ACC112 (cell line): Measurements from ENCODE around the gene SUMO2.
A peak's percentile ranks its signal among the peaks of the same experiment; 100 is the strongest.
"Not testable (repeated sequence)": the region's sequence is repeated elsewhere in the genome, so short reads cannot be mapped to it uniquely, and the experiment has no call there.

Experiments
- H2AFZ ChIP-seq: fragments of 200-600 bp; sonication (generic); one replicate; pipeline ENCODE4 v1.6.0; 2017; ENCODE audit warnings: antibody characterized with exemption, low read length; ENCODE audit not compliant: unreplicated experiment
- H3K27ac ChIP-seq: fragments of 200-600 bp; sonication (generic); 2 replicates; pipeline ENCODE4 v1.5.1; 2014; ENCODE audit warnings: low read depth, mild to moderate bottlenecking, antibody characterized with exemption, low read length, moderate library complexity
- H3K27me3 ChIP-seq: fragments of 200-600 bp; sonication (generic); 2 replicates; pipeline ENCODE4 v1.6.1; 2014; ENCODE audit warnings: mild to moderate bottlenecking, antibody characterized with exemption, low read length, moderate library complexity, mixed read lengths; ENCODE audit not compliant: insufficient read depth
- H3K36me3 ChIP-seq: fragments of 200-600 bp; sonication (generic); 2 replicates; pipeline ENCODE4 v1.6.1; 2016; ENCODE audit warnings: mild to moderate bottlenecking, antibody characterized with exemption, low read length, moderate library complexity, mixed read lengths; ENCODE audit not compliant: insufficient read depth
- H3K4me1 ChIP-seq: fragments of 200-600 bp; sonication (generic); one replicate; pipeline ENCODE4 v1.6.1; 2016; ENCODE audit warnings: low read length, mixed read lengths; ENCODE audit not compliant: insufficient read depth, unreplicated experiment, control insufficient read depth
- H3K4me3 ChIP-seq: fragments of 200-600 bp; sonication (generic); 2 replicates; pipeline ENCODE4 v1.5.1; 2014; ENCODE audit warnings: mild to moderate bottlenecking, low read depth, low read length
- H3K79me2 ChIP-seq: fragments of 200-600 bp; sonication (generic); one replicate; pipeline ENCODE4 v1.6.0; 2016; ENCODE audit warnings: low read length; ENCODE audit not compliant: control insufficient read depth, unreplicated experiment, insufficient read depth

Gene SUMO2

DNA sequence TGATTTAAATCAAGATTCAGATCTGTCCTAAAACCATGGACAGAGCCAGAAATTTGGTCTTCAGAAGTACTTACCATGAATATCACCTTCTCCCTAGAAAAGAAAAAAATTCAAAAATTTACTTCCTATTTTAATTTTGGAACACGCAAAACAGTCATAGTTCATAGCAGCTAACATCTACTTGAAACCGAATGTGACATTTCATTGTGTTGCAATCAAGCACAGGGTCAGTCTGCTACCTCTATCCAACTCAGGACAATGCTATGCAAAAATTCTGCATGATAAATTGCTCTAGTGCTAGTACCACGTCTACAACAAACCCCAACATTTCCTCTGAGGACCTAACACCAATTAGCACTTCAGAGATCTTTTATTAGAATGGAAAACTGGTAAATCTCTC is 36.2 kb downstream of the SUMO2 start:
- Histone ChIP-seq H3K79me2 (peaks cover 29% of the 10 kb centered on the region), H3K27ac (no peak overlapping the region), H2AFZ (no peak overlapping the region), H3K27me3 (no peaks in the 10 kb centered on the region), H3K4me1 (peaks cover 3% of the 10 kb centered on the region), H3K4me3 (no peak overlapping the region), H3K36me3 (peaks cover 35% of the 10 kb centered on the region; the same call in 1 of the 2 replicates)

DNA sequence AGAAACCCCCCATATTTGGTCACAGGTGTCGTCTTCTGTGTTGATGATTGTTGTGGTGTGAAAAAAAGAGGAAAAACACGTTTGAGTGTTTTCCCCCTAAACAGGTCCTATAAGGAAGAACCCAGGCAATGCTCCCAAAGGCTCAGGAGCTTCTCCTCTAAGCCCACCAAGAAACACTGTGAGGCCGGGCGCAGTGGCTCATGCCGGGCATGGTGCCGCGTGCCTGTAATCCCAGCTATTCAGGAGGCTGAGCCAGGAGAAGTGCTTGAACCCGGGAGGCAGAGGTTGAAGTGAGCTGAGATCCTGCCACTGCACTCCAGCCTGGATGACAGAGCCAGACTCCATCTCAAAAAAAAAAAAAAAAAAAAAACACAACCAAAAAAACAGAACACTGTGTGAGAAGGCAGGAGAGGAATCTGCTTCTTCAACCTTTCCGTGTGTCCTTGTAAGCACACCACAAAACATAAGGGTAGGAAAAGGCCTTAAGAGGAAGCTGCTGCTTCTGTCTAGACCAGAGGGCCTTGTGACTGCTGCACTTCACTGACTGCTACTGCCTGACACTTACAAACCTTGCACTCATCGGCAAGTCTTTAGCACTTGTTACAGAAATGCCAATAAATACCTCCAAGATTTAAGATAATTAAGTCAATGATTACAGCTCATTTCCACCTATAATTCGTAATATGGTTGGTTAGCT is 37.8 kb downstream of the SUMO2 start:
- peaks cover 14% of the 10 kb centered on the region for H3K79me2 ChIP-seq
- H3K27ac ChIP-seq = no peak overlapping the region
- peaks cover 43% of the 10 kb centered on the region for H3K36me3 ChIP-seq

GRCh38 chr17:75142236-75142971 is 40.4 kb downstream of the SUMO2 start:
- Histone ChIP-seq H3K36me3 (peaks cover 36% of the 10 kb centered on the region), H3K27me3 (no peaks in the 10 kb centered on the region), H3K4me3 (no peak overlapping the region), H3K4me1 (peaks cover 3% of the 10 kb centered on the region), H2AFZ (no peak overlapping the region), H3K27ac (no peak overlapping the region), H3K79me2 (no peaks in the 10 kb centered on the region)

More for the DNA sequence above, 37.8 kb downstream of the SUMO2 start:
- Histone ChIP-seq H2AFZ (no peak overlapping the region), H3K4me1 (peaks cover 3% of the 10 kb centered on the region), H3K4me3 (no peak overlapping the region), H3K27me3 (no peaks in the 10 kb centered on the region)

DNA sequence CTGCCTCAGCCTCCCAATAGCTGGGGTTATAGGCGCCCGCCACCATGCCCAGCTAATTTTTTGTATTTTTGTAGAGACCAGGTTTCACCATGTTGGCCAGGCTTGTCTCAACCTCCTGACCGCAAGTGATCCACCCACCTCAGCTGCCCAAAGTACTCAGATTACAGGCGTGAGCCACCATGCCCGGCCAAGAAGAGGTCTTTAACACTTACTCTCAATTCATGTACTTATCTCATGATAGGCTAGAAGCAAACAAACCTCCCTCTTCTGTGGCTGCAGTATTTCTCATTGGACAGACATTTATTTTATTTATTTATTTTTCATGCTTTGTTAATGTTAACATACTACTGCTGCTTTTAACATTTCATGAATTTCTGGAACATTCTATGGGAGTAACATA is 44.2 kb downstream of the SUMO2 start:
- Histone ChIP-seq H3K4me3 (no peak overlapping the region), H3K36me3 (peaks cover 21% of the 10 kb centered on the region), H3K4me1 (no peaks in the 10 kb centered on the region), H3K79me2 (no peaks in the 10 kb centered on the region), H2AFZ (no peak overlapping the region), H3K27me3 (no peaks in the 10 kb centered on the region), H3K27ac (no peak overlapping the region)

DNA sequence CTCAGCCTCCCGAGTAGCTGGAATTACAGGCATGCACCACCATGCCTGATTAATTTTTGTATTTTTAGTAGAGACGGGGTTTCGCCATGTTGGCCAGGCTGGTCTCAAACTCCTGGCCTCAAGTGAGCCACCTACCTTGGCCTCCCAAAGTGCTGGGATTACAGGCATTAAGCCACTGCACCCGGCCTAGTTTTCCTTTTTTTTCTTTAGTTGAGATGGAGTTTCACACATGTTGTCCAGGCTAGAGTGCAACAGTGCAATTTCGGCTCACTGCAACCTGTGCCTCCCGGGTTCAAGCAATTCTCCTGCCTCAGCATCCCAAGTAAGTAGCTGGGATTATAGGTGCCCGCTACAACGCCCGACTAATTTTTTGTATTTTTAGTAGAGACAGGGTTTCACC is 45.0 kb downstream of the SUMO2 start:
- not testable (repeated sequence) for H3K27ac ChIP-seq, H3K4me1 ChIP-seq, H3K27me3 ChIP-seq, H3K4me3 ChIP-seq, H3K79me2 ChIP-seq, H2AFZ ChIP-seq
- peaks cover 18% of the 10 kb centered on the region for H3K36me3 ChIP-seq

DNA sequence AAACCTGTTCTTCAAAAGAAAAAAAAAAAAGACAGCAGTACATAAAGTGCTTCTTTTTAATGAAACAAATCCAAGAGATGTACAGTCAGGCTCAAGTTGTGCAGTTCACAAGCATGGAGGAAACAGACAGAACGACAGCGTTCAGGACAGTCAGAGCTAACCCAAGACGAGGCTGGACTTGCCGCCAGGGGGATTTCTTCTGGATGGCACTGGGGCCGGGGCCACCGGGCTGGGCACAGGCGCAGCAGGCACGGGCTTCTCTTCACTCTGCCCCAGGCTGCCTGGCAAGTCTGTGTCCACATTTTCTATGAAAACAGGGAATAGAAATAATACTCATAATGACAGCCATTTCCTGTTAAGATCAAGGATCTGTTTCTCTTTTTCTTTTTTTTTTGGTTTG is 46.8 kb downstream of the SUMO2 start:
- H3K4me3 ChIP-seq = no peak overlapping the region
- no peak overlapping the region for H3K27ac ChIP-seq
- H3K4me1 ChIP-seq = peaks cover 5% of the 10 kb centered on the region
- H3K36me3 ChIP-seq = peaks cover 17% of the 10 kb centered on the region
- no peaks in the 10 kb centered on the region for H3K27me3 ChIP-seq
- H3K79me2 ChIP-seq = no peaks in the 10 kb centered on the region
- H2AFZ ChIP-seq = no peak overlapping the region

GRCh38 chr17:75135452-75135851 is 47.3 kb downstream of the SUMO2 start:
- H3K36me3 ChIP-seq = peaks cover 13% of the 10 kb centered on the region
- no peaks in the 10 kb centered on the region for H3K79me2 ChIP-seq
- no peak overlapping the region for H3K27ac ChIP-seq
- no peak overlapping the region for H3K4me3 ChIP-seq
- H3K27me3 ChIP-seq = no peaks in the 10 kb centered on the region
- H3K4me1 ChIP-seq = peaks cover 6% of the 10 kb centered on the region
- no peak overlapping the region for H2AFZ ChIP-seq

DNA sequence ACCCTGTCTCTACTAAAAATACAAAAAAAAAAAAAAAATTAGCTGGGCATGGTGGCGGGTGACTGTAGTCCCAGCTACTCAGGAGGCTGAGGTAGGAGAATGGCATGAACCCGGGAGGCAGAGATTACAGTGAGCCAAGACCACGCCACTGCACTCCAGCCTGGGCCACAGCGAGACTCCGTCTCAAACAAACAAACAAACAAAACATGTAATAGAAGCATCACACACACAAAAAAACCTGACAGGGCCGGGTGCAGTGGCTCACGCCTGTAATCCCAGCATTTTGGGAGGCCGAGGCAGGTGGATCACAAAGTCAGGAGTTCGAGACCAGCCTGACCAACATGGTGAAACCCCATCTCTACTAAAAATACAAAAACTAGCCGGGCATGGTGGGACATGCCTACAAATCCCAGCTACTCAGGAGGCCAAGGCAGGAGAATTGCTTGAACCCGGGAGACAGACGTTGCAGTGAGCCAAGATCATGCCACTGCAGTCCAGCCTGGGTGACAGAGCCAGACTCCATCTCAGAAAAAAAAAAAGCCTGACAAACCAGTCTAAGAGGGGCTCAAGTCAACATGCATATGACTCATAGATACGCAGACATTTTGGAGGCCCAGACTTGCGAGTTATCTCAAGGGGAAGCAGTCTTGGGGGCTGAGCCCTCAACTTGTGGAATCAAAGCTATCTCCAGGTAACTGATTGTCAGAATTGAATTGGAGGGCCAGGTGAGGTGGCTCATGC is 49.0 kb downstream of the SUMO2 start:
- not testable (repeated sequence) for H3K4me3 ChIP-seq, H3K79me2 ChIP-seq, H2AFZ ChIP-seq, H3K27ac ChIP-seq, H3K27me3 ChIP-seq, H3K36me3 ChIP-seq
- H3K4me1 ChIP-seq = peaks cover 10% of the 10 kb centered on the region

- Histone ChIP-seq H2AFZ (no peak overlapping the region), H3K4me3 (no peak overlapping the region), H3K27ac (no peak overlapping the region), H3K27me3 (no peaks in the 10 kb centered on the region), H3K4me1 (peaks cover 10% of the 10 kb centered on the region), H3K79me2 (no peaks in the 10 kb centered on the region), H3K36me3 (peaks cover 9% of the 10 kb centered on the region; the same call in 1 of the 2 replicates)
Measured at GRCh38 chr17:75133001-75133400, 49.8 kb downstream of the SUMO2 start.

DNA sequence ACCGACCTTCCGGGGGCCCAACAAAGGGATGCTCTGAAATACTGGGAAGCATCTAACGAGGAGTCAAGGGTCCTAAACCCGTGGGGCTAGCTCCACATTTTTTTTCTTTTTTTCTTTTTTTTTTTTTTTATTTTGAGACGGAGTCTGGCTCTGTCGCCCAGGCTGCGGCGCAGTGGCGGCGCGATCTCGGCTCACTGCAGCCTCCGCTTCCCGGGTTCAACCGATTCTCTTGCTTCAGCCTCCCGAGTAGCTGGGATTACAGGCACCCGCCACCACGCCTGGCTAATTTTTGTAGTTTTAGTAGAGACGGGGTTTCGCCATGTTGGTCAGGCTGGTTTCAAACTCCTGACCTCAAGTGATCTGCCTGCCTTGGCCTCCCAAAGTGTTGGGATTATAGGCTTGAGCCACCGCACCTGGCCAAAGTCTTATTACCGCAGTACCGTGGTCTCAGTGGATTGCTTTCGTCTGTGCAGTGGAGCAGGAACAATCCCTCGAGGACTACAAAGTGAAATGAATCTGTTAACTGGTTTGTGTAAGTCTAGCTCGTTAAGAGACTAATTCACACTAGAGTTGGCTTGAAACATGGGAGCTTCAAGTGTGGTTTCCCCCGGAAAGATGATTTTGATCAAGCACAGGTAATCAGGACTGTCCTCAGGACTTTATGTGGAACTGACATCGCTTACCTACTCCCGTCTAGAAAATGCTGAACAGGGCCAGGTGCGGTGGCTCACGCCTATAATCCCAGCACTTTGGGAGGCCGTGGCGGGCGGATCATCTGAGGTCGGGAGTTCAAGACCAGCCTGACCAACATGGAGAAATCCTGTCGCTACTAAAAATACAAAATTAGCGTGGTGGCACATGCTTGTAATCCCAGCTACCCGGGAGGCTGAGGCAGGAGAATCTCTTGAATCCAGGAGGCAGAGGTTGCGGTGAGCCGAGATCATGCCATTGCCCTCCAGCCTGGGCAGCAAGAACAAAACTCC is 50.5 kb downstream of the SUMO2 start:
- Histone ChIP-seq H3K4me3 (peak overlapping the region; percentile 92), H3K27ac (peak overlapping the region; percentile 66), H3K4me1 (peaks cover 10% of the 10 kb centered on the region), H2AFZ (peak overlapping the region; percentile 94)
- H3K27me3 ChIP-seq, H3K79me2 ChIP-seq, H3K36me3 ChIP-seq: not testable (repeated sequence)
